GM12878 (cell line): ENCODE results near the gene CDC25C. TPM values are rescaled to one million over a fixed set of nuclear protein-coding genes. Genes with fewer than 3 reads are reported as not detected.

Source experiments
- ATAC-seq: fragments of 200-7000 bp; cut with Tn5 transposase; 3 replicates; pipeline ENCODE4 v1.9.1; 2020; ENCODE audit warnings: mild to moderate bottlenecking, moderate library complexity
- BruUV-seq: library from RNA; stranded (reverse); fragments of 400-500 nt; replicated peaks from 2 replicates; lab custom pipeline; 2021; lab: Mats Ljungman, UMichigan
- CTCF ChIA-PET: fragments of 300-600 bp; sonication (Branson Sonifier 250); formaldehyde crosslinking; extraction: SDS; loops from one replicate; lab custom pipeline; 2021; ENCODE audit warnings: inconsistent platforms; lab: Yijun Ruan, JAX
- POLR2A ChIA-PET: fragments of 350-600 bp; formaldehyde crosslinking; extraction: SDS; loops from one replicate; lab custom pipeline; 2021; ENCODE audit warnings: inconsistent platforms; lab: Charles Lee
- RAD21 ChIA-PET: fragments of 300-600 bp; sonication (Branson Sonifier 250); formaldehyde crosslinking; loops from one replicate; lab custom pipeline; 2023; ENCODE audit warnings: antibody characterized with exemption; ENCODE audit not compliant: unreplicated experiment; lab: Charles Lee
- SMC1A ChIA-PET: fragments of 300-600 bp; sonication (Branson Sonifier 250); formaldehyde crosslinking; loops from one replicate; lab custom pipeline; 2023; ENCODE audit not compliant: unreplicated experiment, uncharacterized antibody; lab: Charles Lee
- DNase-seq: peaks from one replicate; pipeline ENCODE4 v3.0.0-alpha.2; 2011; ENCODE audit warnings: low read depth, low spot score
- FAIRE-seq: peaks from 3 replicates; lab custom pipeline; 2011; peaks lifted over from hg19 to GRCh38; lab: Jason Lieb, UNC
- H2AFZ ChIP-seq: 2 replicates; pipeline ENCODE4 v1.6.0; 2011; ENCODE audit warnings: low read depth, low read length, control low read depth; ENCODE audit not compliant: control insufficient read depth
- H3K27ac ChIP-seq: 2 replicates; pipeline ENCODE4 v1.5.1; 2011; ENCODE audit warnings: control low read depth; ENCODE audit not compliant: control insufficient read depth, insufficient read depth
- H3K27me3 ChIP-seq, 2 experiments: replicated peaks in 1 of 2; 2 replicates each; pipeline versions ENCODE4 v1.6.0 to v1.6.1; 2011; ENCODE audit warnings: low read length in 1 of 2; ENCODE audit not compliant: control insufficient read depth in 2 of 2, insufficient read depth in 2 of 2
- H3K36me3 ChIP-seq, 2 experiments: 2 replicates each; pipeline ENCODE4 v1.5.1; 2011; ENCODE audit warnings: low read length in 1 of 2; ENCODE audit not compliant: control insufficient read depth in 2 of 2, insufficient read depth in 2 of 2
- H3K4me1 ChIP-seq: 2 replicates; pipeline ENCODE4 v1.6.1; 2011; ENCODE audit warnings: mild to moderate bottlenecking, low read length, moderate library complexity, mixed read lengths; ENCODE audit not compliant: control insufficient read depth, insufficient read depth
- H3K4me2 ChIP-seq: 2 replicates; pipeline ENCODE4 v1.6.0; 2011; ENCODE audit warnings: control low read depth; ENCODE audit not compliant: control insufficient read depth, insufficient read depth
- H3K4me3 ChIP-seq: fragments of 200-600 bp; sonication (generic); 2 replicates; pipeline ENCODE4 v1.5.1; 2016
- H3K79me2 ChIP-seq: 2 replicates; pipeline ENCODE4 v1.6.0; 2011; ENCODE audit warnings: low read length; ENCODE audit not compliant: control insufficient read depth, insufficient read depth
- H3K9ac ChIP-seq: 2 replicates; pipeline ENCODE4 v1.8.0; 2011; ENCODE audit warnings: low read length, control low read depth, mixed read lengths; ENCODE audit not compliant: control insufficient read depth, insufficient read depth
- H3K9me3 ChIP-seq: replicated peaks from 3 replicates; pipeline ENCODE4 v1.5.1; 2011; ENCODE audit warnings: mild to moderate bottlenecking, low read length; ENCODE audit not compliant: control insufficient read depth, insufficient read depth
- H4K20me1 ChIP-seq: 2 replicates; pipeline ENCODE4 v1.6.0; 2011; ENCODE audit not compliant: control insufficient read depth, insufficient read depth
- BCL3 ChIP-seq: IDR thresholded peaks from 2 replicates; pipeline ENCODE4 v1.6.1; 2011; ENCODE audit warnings: borderline replicate concordance, low read depth, mild to moderate bottlenecking, moderate library complexity, low read length; ENCODE audit not compliant: insufficient read depth, poor library complexity, severe bottlenecking
- BRCA1 ChIP-seq: IDR thresholded peaks from 2 replicates; pipeline ENCODE4 v1.6.1; 2011; ENCODE audit warnings: low read depth, low read length, improper control_type of control experiment
- CBX3 ChIP-seq: fragments of 200-600 bp; sonication (generic); IDR thresholded peaks from 2 replicates; pipeline ENCODE4 v1.6.1; 2016; ENCODE audit warnings: low read depth, borderline replicate concordance
- CREB1 ChIP-seq: IDR thresholded peaks from 2 replicates; pipeline ENCODE4 v1.6.1; 2012; ENCODE audit warnings: low read depth, mild to moderate bottlenecking, inconsistent platforms
- KAT2A ChIP-seq: conservative IDR thresholded peaks from 2 replicates; pipeline ENCODE4 v1.6.1; 2011; ENCODE audit warnings: low read depth, low read length; ENCODE audit not compliant: control insufficient read depth
- NRF1 ChIP-seq: conservative IDR thresholded peaks from 2 replicates; pipeline ENCODE4 v1.6.1; 2011; ENCODE audit warnings: mild to moderate bottlenecking, low read depth, low read length, improper control_type of control experiment
- PBX3 ChIP-seq: IDR thresholded peaks from 2 replicates; pipeline ENCODE4 v1.6.1; 2011; ENCODE audit warnings: mild to moderate bottlenecking, low read depth, low read length, moderate library complexity; ENCODE audit not compliant: insufficient replicate concordance
- PML ChIP-seq: IDR thresholded peaks from 2 replicates; pipeline ENCODE4 v1.6.1; 2012; ENCODE audit warnings: low read length, inconsistent platforms
- REST ChIP-seq: IDR thresholded peaks from 2 replicates; pipeline ENCODE4 v1.6.1; 2012; ENCODE audit warnings: mild to moderate bottlenecking, low read depth, low read length
- USF1 ChIP-seq: IDR thresholded peaks from 2 replicates; pipeline ENCODE4 v1.6.1; 2011; ENCODE audit warnings: borderline replicate concordance, low read depth, mild to moderate bottlenecking, moderate library complexity, mixed read lengths, low read length; ENCODE audit not compliant: insufficient read depth; ENCODE audit errors: extremely low read length
- YY1 ChIP-seq: IDR thresholded peaks from 2 replicates; pipeline ENCODE4 v1.6.1; 2011; ENCODE audit warnings: low read depth, mild to moderate bottlenecking, low read length
- WGBS: methylation state at CpG from one replicate; pipeline ENCODE4 v1.1.6; 2016; ENCODE audit warnings: low lambda C conversion rate; ENCODE audit not compliant: insufficient replicate concordance, insufficient coverage; ENCODE audit errors: missing lambda C conversion rate; 5-methylcytosine and 5-hydroxymethylcytosine counted together
- in situ Hi-C: fragments of 300-500 bp; cut with MboI; formaldehyde crosslinking; loops from 9 replicates; pipeline ENCODE4 v1.14.3; 2018; ENCODE audit warnings: mixed read lengths
- intact Hi-C: fragments of 100-400 bp; cut with micrococcal nuclease; formaldehyde crosslinking; loops from one replicate; pipeline ENCODE4 v1.14.2; 2022; ENCODE audit not compliant: unreplicated experiment
- polyA plus RNA-seq, 11 experiments: library from polyadenylated mRNA; depleted of rRNA in 4 of 11; unstranded in 6 of 11; stranded (reverse) in 5 of 11; fragments of >200 nt; fragmentation: Nextera tagmentation in 4 of 11; fragmentation: Illumina TruSeq in 1 of 11; extraction: Ambion mirVana in 4 of 11; extraction: Trizol in 1 of 11; gene quantifications; 1 replicate in 1 of 11; 2 replicates in 10 of 11; pipeline versions ENCODE4 v1.2.1 to v1.2.3, GENCODE V29; 2011 to 2016; ENCODE audit warnings: inconsistent platforms in 2 of 11, missing spikeins in 2 of 11, low read depth in 1 of 11
- total RNA-seq, 4 experiments: library from RNA; depleted of rRNA in 3 of 4; stranded (reverse); fragments of >200 nt in 3 of 4; fragmentation: Illumina TruSeq in 1 of 4; extraction: Trizol in 1 of 4; gene quantifications; 2 replicates each; pipeline versions ENCODE4 v1.2.1 to v1.2.3, GENCODE V29; 2013 to 2021

CDC25C gene
- total and polyA plus RNA-seq, 10 of the 15 experiments (the other 5 are each of a cell fraction or from before 2014, with no cell fraction given) = 9.2 to 30.7 (median 14.9) TPM

GRCh38 chr5:138338411-138339090, 6.9 kb upstream of the CDC25C start (continued):
- TF ChIP-seq BCL3 = peak; percentile 7
- peak; percentile 2 for TF ChIP-seq USF1
- TF ChIP-seq PBX3 = no peak

GRCh38 chr5:138337685-138338410, 6.2 kb upstream of the CDC25C start, which contains the start of gene FAM53C:
Gene FAM53C, plus strand, starts transcription at chr5:138338266. Its CDS starts 3,070 bp downstream, at chr5:138341336.
- in situ Hi-C loops = no loop called here
- CTCF ChIA-PET = interaction anchor here (0.6 to 9.1 kb wide), 6 partner anchors 10 to 238 kb away, joined by 3 to 266 read pairs (median 3); partner anchors contain the start of genes EGR1, KDM3B and REEP2
- no peak for TF ChIP-seq KAT2A
- TF ChIP-seq PML = peak; percentile 99
- TF ChIP-seq CREB1 = no peak; the same call in 1 of the 2 replicates
- TF ChIP-seq BRCA1 = peak; percentile 54; the same call in 1 of the 2 replicates
- TF ChIP-seq REST = peak; percentile 57
- TF ChIP-seq NRF1 = 0 out of 2 replicates have a peak, but pooled peaks have one; percentile 6
- TF ChIP-seq CBX3 = no peak
- peak; percentile 73 for TF ChIP-seq YY1

More at GRCh38 chr5:138337685-138338410, 6.2 kb upstream of the CDC25C start, which contains the start of gene FAM53C:
- H3K4me1 ChIP-seq = no peaks in the 10 kb centered on the region
- DNase-seq (peak; percentile 79), FAIRE-seq (no peak), ATAC-seq (peak; percentile 94)
- H3K27ac ChIP-seq = peak within 1 kb of the TSS; percentile 96
- WGBS = under 1% methylated on average over 44 of the region's 56 CpGs
- peaks cover 35% of the 10 kb centered on the region for H3K79me2 ChIP-seq
- peak within 1 kb of the TSS; percentile 96 for H2AFZ ChIP-seq
- ChIA-PET RAD21 (interaction anchor here (0.6 to 2.4 kb wide), 7 partner anchors 11 to 986 kb away, joined by 3 to 22 read pairs (median 3); partner anchors contain the start of genes EGR1, KDM3B and REEP2), SMC1A (interaction anchor here (1.0 to 6.1 kb wide), 3 partner anchors 12 to 160 kb away, joined by 3 to 102 read pairs (median 7); partner anchors contain the start of genes BRD8, KDM3B and KIF20A), POLR2A (interaction anchor here (0.5 to 10.1 kb wide), 12 partner anchors 13 to 1061 kb away, joined by 3 to 143 read pairs (median 4); partner anchors contain the start of genes BRD8, ETF1, HSPA9 and KDM3B)
- peak within 1 kb of the TSS; percentile 82 for H3K9ac ChIP-seq
- H3K36me3 ChIP-seq = no peaks in the 10 kb centered on the region; a peak in 2 of 4 replicates
- no peaks in the 10 kb centered on the region for H3K27me3 ChIP-seq
- peak within 1 kb of the TSS; percentile 90 for H3K4me3 ChIP-seq
- peak within 1 kb of the TSS; percentile 75 for H3K4me2 ChIP-seq
- no TSS peak for BruUV-seq
- H4K20me1 ChIP-seq = 0 out of 2 replicates have a peak, but pooled peaks cover 3% of the 10 kb centered on the region
- intact Hi-C loops = loop anchor here (1.0 to 5.0 kb wide), 3 partner anchors 14 to 204 kb away; partner anchors contain the start of genes BRD8, ETF1, KDM3B and KIF20A
- no peaks in the 10 kb centered on the region for H3K9me3 ChIP-seq
